DND-41 (cell line): Measurements from ENCODE around the gene MRPL21.

Experiments used
- CTCF ChIP-seq: IDR thresholded peaks from 2 replicates; pipeline ENCODE4 v1.5.1; 2012; ENCODE audit warnings: borderline replicate concordance, low read length, moderate library complexity, mild to moderate bottlenecking; ENCODE audit not compliant: poor library complexity, severe bottlenecking; ENCODE audit errors: extremely low read depth
- EZH2 ChIP-seq: IDR thresholded peaks from 3 replicates; pipeline ENCODE4 v1.6.1; 2012; ENCODE audit warnings: borderline replicate concordance, low read depth, mild to moderate bottlenecking, moderate library complexity, low read length, inconsistent platforms; ENCODE audit not compliant: severe bottlenecking

GRCh38 chr11:68939583-68940555 is 36.2 kb upstream of the MRPL21 start:
- TF ChIP-seq CTCF (no peak), EZH2 (no peak)
